Measurements from ENCODE around the gene SEMA5B.

Gene SEMA5B

GRCh38 chr3:122942937-122943827 lies 84.4 kb downstream of the SEMA5B start:
- H3K4me3 ChIP-seq (ENCODE audit: low read length): no peak overlapping the region
- peak; percentile 78 for TF ChIP-seq CTCF (conservative IDR thresholded peaks at IDR 0.05; ENCODE audit: low read length)
- DNase-seq (ENCODE audit: low read depth): peak; percentile 44

GRCh38 chr3:122942239-122942638 lies 85.3 kb downstream of the SEMA5B start:
- TF ChIP-seq CTCF (conservative IDR thresholded peaks at IDR 0.05; ENCODE audit: low read length): no peak
- no peak for DNase-seq (ENCODE audit: low read depth)
- no peak overlapping the region for H3K4me3 ChIP-seq (ENCODE audit: low read length)

GRCh38 chr3:122941228-122942206 lies 86.0 kb downstream of the SEMA5B start:
- TF ChIP-seq CTCF (conservative IDR thresholded peaks at IDR 0.05; ENCODE audit: low read length): peak; percentile 55
- DNase-seq (ENCODE audit: low read depth): no peak
- no peak overlapping the region for H3K4me3 ChIP-seq (ENCODE audit: low read length)

- H3K4me3 ChIP-seq (ENCODE audit: low read length): no peak overlapping the region
- peak; percentile 46 for DNase-seq (ENCODE audit: low read depth)
- no peak for TF ChIP-seq CTCF (conservative IDR thresholded peaks at IDR 0.05; ENCODE audit: low read length)
These were observed 86.9 kb downstream of the SEMA5B start for GRCh38 chr3:122940628-122941086.

GRCh38 chr3:122938783-122939425 lies 88.7 kb downstream of the SEMA5B start:
- TF ChIP-seq CTCF (conservative IDR thresholded peaks at IDR 0.05; ENCODE audit: low read length): no peak
- DNase-seq (ENCODE audit: low read depth): no peak

GRCh38 chr3:122937745-122938144 lies 89.8 kb downstream of the SEMA5B start:
- no peak overlapping the region for H3K4me3 ChIP-seq (ENCODE audit: low read length)
- DNase-seq (ENCODE audit: low read depth): no peak
- no peak for TF ChIP-seq CTCF (conservative IDR thresholded peaks at IDR 0.05; ENCODE audit: low read length)

More at GRCh38 chr3:122938783-122939425, 88.7 kb downstream of the SEMA5B start:
- H3K4me3 ChIP-seq (ENCODE audit: low read length): no peak overlapping the region

Data from AG10803 (cell line).